ENCODE data around the gene PREPL. TPM values are rescaled to one million over a fixed set of nuclear protein-coding genes. Genes with fewer than 3 reads are reported as not detected.

PREPL gene
- total and polyA plus RNA-seq, 9 donors = 19.5 to 85.5 (median 58.6) TPM

- Histone ChIP-seq H3K9me3 (no peaks in the 10 kb centered on the region), H3K27ac (no peak overlapping the region), H3K36me3 (no peaks in the 10 kb centered on the region), H3K27me3 (no peaks in the 10 kb centered on the region), H3K4me1 (ENCODE audit: insufficient read depth) (peaks cover 2% of the 10 kb centered on the region), H3K4me3 (no peak overlapping the region)
- WGBS, 3 donors = 95 to 98% (median 97%) methylated on average over 1 of the region's 1 CpG
- TF ChIP-seq EP300 (IDR thresholded peaks at IDR 0.05) (no peak), CTCF (IDR thresholded peaks at IDR 0.05) (no peak)
- no peak for DNase-seq
- intact Hi-C loops (cut with DNase I) = no loop called here
Observed at GRCh38 chr2:44330801-44331200, 30.5 kb downstream of the PREPL start.

GRCh38 chr2:44329343-44329742 lies 32.0 kb downstream of the PREPL start:
- no peaks in the 10 kb centered on the region for H3K9me3 ChIP-seq
- no peak for DNase-seq
- H3K27ac ChIP-seq = no peak overlapping the region
- no peaks in the 10 kb centered on the region for H3K27me3 ChIP-seq
- H3K4me3 ChIP-seq = no peak overlapping the region
- no peaks in the 10 kb centered on the region for H3K36me3 ChIP-seq
- WGBS, 3 donors = 93 to 96% (median 93%) methylated on average over 2 of the region's 2 CpGs
- TF ChIP-seq EP300 (IDR thresholded peaks at IDR 0.05) (no peak), POLR2A (IDR thresholded peaks at IDR 0.05) (no peak), CTCF (IDR thresholded peaks at IDR 0.05) (no peak)
- peaks cover 7% of the 10 kb centered on the region for H3K4me1 ChIP-seq (ENCODE audit: insufficient read depth)
- intact Hi-C loops (cut with DNase I) = no loop called here

- intact Hi-C loops (cut with DNase I) = no loop called here
- no peaks in the 10 kb centered on the region for H3K27me3 ChIP-seq
- 92 to 94% (median 93%) methylated on average over 2 of the region's 2 CpGs for WGBS, 3 donors
- no peak for TF ChIP-seq EP300 (IDR thresholded peaks at IDR 0.05)
- TF ChIP-seq POLR2A (IDR thresholded peaks at IDR 0.05) = no peak
- no peak for TF ChIP-seq CTCF (IDR thresholded peaks at IDR 0.05)
- no peaks in the 10 kb centered on the region for H3K9me3 ChIP-seq
- DNase-seq = no peak
- H3K27ac ChIP-seq = no peak overlapping the region
- no peaks in the 10 kb centered on the region for H3K36me3 ChIP-seq
- no peak overlapping the region for H3K4me3 ChIP-seq
- H3K4me1 ChIP-seq (ENCODE audit: insufficient read depth) = peaks cover 6% of the 10 kb centered on the region
Observed at GRCh38 chr2:44328750-44329149, 32.5 kb downstream of the PREPL start.

- Histone ChIP-seq H3K4me1 (ENCODE audit: insufficient read depth) (peaks cover 5% of the 10 kb centered on the region), H3K27ac (no peak overlapping the region), H3K9me3 (no peaks in the 10 kb centered on the region), H3K36me3 (no peaks in the 10 kb centered on the region), H3K4me3 (no peak overlapping the region), H3K27me3 (no peaks in the 10 kb centered on the region)
- WGBS, 3 donors = 86 to 89% (median 89%) methylated on average over 13 of the region's 13 CpGs
- DNase-seq = no peak
- TF ChIP-seq CTCF (IDR thresholded peaks at IDR 0.05) = no peak
- no peak for TF ChIP-seq POLR2A (IDR thresholded peaks at IDR 0.05)
- intact Hi-C loops (cut with DNase I) = no loop called here
Observed at GRCh38 chr2:44326548-44327264, 34.6 kb downstream of the PREPL start.
